NCI-H345 (cell line): Measurements from ENCODE around the gene TENT5A.
"Not testable (repeated sequence)": the region's sequence is repeated elsewhere in the genome, so short reads cannot be mapped to it uniquely, and the experiment has no call there.

ENCODE experiments used
- DNase-seq: peaks from one replicate; lab custom pipeline; 2025; lab: John Stamatoyannopoulos, UW

The TENT5A gene

DNA sequence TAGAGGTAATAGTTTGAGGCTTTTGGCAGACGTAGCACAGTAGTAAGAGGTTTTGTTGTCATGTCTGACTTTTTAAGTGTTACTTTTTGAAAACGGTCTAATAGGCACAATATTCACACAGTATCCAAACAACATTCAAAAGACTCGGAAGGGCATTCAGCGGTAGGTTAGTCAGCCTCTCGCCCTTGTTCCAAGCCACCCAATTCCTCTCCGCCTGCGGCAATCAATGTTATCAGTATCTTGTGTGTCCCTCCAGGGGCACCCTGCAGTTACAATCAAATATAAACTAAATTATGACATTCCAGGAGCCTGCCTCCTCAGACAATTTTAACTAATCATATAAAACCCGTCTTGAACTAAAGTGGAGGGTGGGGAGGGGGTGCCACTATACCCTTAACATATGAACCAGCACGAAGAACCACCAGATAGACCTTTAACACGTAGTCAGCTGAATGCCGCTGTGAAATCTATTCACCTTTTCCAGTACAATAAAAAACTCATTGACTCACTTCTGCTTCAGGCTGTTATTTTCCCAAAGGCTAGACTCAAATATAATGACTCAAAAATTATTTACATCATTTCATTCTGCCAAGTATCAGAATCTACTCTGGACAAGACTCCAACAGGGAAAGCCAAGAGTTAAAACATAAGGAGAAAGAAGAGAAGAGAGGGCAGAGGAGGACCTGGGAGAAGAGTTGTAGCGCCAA lies 1.6 kb downstream of the TENT5A start:
- no peak for DNase-seq

GRCh38 chr6:81750200-81750599 lies 2.3 kb downstream of the TENT5A start:
- no peak for DNase-seq

DNA sequence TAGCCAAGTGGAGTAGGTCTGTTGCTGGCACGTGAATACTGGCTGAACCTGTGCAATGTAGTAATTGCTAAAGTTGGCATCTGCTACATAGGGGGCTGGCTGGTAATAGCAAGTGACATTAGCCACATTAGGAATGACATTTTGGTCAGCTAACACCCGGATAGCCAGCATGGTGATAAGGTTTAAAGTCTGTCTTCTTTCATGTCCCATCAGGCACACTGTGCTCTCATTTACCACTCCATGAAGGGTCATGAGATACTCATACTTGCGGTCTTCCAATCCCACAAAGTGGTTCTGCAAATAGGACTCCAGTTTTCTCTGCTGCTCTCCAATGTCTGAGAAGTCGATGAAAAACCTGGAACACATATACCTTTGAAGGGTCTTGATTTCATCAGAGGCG lies 2.8 kb downstream of the TENT5A start:
- no peak for DNase-seq

DNA sequence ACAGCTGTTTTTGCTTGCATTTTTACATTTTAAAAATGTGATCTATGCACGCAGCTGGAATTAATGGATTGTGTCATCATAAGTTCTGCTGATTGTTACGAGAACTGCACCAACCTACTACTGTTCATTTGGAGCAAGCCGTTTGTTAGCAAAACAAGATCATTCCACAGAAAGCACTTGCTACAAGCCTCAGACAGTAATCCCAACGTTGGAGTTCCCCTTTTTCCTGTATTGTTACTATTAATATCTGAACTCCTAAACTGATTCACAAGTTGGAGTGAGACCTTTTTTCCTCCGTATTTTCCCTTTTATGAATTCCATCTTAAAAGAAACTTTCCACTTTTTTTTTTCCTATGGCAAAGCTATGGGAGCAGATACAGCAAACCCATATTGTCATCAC lies 3.5 kb downstream of the TENT5A start:
- DNase-seq = no peak

DNA sequence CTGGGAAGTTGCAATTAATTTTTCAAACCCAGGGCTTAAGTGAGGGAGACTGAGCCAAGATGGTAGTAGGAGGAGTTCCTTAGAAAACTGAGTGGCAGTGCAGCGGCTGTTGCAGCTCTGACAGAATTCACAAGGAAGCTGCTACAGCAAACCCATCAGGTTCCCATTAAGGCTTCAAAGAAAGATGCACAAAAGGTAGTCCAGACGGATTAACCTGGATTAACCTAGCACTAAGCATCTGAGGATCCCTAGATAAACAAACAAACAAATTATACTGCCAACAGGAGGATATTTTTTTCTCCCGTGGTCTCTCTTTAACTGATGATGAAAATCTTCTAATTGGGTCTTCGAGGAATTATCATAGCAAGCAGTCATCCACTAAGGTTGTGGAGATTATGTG lies 5.2 kb downstream of the TENT5A start:
- no peak for DNase-seq

- DNase-seq = no peak
Observed at GRCh38 chr6:81744131-81744530, 8.3 kb downstream of the TENT5A start.

- DNase-seq = no peak
Observed at GRCh38 chr6:81743649-81744048, 8.8 kb downstream of the TENT5A start.

DNA sequence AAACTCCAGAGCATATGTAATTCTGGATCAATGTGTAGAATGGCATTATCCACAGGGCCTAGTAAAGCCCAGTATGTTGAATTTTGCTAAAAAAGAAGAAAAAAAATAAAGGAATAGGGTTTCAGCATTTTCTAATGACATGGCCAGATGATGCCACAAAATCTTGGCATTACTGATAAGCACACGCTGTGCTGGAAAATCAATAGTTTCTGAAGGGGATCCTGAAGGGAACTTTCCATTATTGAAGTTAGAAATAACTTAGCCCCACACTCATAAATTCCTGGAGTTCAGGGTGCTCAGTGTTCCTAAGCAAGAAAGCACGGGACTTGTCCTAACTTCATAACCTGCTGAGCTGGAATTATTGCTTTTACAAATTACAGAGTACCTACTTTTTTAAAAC lies 10.8 kb downstream of the TENT5A start:
- no peak for DNase-seq

DNA sequence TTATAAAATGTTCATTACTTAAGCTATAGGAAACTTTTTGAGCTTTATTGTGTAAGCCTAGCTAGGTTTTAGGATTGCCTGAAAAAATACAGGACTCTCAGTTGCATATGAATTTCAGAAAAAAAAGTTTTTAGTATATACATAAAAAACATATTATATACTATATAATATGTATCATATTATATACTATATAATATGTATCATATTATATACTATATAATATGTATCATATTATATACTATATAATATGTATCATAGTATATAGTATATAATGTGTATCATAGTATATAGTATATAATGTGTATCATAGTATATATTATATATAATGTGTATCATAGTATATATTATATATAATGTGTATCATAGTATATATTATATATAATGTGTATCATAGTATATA lies 11.9 kb downstream of the TENT5A start:
- DNase-seq = not testable (repeated sequence)

GRCh38 chr6:81739230-81740195 lies 13.0 kb downstream of the TENT5A start:
- DNase-seq = no peak

DNA sequence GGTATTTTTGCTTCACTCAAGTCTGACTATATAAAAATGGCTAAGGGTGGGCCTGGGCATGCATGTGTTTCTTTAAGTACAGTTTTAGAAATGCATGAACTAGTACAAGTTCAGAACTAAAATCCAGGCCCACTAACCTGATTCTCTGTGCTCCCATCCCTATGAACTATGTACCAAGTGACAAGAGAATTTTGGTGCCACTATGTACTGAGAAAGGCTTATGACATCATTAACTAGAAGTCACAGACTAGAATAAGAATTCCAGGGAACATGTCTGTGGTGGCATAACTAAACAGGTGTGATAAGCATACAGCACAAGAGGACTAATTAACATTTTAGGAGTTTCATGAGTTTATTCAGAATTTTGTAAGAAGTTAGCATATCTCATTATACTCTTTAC lies 16.1 kb downstream of the TENT5A start:
- no peak for DNase-seq

DNA sequence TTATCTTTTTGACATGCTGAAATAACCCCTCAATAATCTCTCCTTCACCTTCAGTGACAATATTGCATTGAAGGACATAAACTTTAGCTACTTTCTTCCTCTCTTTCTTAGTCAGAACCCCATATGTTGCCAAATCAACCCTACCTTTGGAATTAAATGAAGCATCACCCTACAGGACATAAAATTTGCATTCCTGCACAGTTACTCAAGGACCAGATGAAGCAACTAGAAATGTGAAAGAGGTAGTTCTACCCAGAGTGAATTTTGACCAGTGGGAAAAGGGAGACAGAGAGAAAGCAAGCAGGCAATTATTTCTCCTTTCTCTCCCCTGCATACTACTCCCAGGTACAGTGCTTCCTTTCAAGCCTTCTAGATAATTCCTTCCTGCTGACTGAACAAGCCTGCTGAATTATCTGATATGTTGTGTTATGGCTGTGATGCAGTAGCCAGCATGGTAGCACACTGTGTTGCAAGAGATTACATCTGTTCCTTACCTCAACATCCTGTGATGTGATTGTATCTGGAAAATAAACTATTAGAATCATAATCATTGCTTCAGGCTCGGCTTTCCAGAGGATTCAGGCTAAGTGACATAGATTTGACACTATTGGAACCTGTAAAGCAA lies 16.6 kb downstream of the TENT5A start:
- DNase-seq = no peak

- DNase-seq = no peak
Observed at GRCh38 chr6:81734500-81735150, 17.9 kb downstream of the TENT5A start.

DNA sequence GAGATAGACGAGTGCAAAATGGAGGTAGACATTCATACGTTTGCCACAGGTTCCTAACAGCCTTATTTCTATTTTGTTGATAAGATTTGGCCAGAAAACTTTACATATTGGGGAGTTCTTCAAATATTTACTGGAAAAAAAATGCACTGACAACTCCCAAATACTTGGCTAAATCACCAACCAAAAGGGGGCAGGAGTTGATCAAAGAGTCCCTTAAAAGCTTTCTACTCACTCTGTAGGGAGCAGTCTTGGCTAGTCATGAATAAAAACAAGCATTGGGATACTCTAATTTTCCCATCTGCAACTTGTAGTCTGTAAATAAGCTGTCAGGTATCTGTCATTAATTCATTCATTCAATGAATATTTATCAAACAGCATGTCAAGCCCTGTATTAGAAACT lies 18.4 kb downstream of the TENT5A start:
- DNase-seq = no peak

GRCh38 chr6:81731814-81732213 lies 20.7 kb downstream of the TENT5A start:
- no peak for DNase-seq

DNA sequence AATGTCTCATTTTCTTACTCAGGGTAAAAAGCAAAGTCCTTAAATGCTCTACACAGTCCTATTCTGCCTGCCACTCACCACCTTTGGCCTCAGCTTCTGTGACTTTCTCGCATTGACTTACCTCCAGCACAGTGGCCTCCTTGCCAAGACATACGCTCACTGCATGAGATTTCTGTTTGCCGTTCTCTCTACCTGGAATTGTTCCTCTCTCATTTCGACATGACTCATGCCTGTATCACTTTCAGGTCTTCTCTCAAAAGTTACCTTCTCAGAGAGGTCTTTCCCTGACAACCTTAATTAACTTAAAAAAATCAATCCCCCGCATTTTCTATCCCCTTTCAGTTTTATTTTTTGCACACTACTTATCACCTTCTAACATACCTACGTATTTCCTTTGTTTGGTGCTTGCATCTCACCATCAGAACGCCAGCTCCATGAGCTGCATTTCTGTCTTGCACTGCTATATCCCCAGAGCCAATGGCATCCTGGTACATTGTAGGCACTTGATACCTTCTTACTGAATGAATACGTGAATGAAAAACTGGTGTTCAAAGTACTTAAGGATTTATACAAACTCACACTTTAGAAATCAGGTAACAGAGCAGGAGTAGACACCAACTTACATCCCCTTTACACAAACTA lies 24.5 kb downstream of the TENT5A start:
- DNase-seq = no peak

DNA sequence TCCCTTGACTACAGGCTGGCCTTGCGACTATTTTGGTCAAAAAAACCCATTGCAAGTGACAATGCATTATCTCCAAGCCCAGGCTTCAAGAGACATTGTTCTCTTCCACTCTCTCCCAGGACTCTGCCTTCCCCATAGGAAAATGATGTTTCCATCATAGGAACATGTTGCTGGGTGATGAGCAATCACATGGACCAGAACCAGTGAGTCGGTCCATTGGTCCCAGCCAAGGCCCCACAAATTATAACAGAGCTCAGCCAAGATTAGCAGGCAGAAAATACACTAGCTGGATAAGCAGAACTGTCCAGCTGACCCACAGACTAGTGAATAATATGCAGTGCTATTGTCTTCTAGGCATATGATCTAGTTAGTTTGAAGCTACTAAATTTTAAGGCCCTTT lies 27.4 kb downstream of the TENT5A start:
- DNase-seq = no peak

- no peak for DNase-seq
Observed at GRCh38 chr6:81722506-81723223, 29.8 kb downstream of the TENT5A start.

GRCh38 chr6:81720427-81720826 lies 32.1 kb downstream of the TENT5A start:
- no peak for DNase-seq

GRCh38 chr6:81718126-81718525 lies 34.4 kb downstream of the TENT5A start:
- DNase-seq = no peak

DNA sequence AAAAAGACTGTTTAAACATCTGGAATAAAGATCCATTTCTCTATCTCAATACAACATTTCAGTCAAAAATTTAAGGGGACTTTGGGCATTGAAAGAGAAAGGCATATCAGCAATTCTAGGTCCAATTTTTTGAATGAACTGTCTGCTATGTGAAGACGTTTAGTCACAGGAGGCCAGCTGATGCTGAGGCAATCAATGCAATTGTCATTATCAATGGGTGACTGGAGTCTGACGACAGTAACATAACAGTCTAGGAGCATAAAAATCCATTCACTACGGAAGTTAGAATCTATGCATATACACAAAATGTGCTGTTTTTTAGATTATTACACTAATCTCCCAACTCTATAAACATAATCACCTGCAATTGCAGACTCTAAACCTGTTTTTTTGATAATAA lies 37.8 kb downstream of the TENT5A start:
- DNase-seq = no peak
